ENCODE measurements around the gene APPBP2. TPM values are rescaled to one million over a fixed set of nuclear protein-coding genes. Genes with fewer than 3 reads are reported as not detected.
A peak's percentile ranks its signal among the peaks of the same experiment; 100 is the strongest.

Gene APPBP2
- polyA plus RNA-seq, 2 of the 4 experiments (the other 2 are of a cell fraction), result 31.6 to 32.1 TPM

DNA sequence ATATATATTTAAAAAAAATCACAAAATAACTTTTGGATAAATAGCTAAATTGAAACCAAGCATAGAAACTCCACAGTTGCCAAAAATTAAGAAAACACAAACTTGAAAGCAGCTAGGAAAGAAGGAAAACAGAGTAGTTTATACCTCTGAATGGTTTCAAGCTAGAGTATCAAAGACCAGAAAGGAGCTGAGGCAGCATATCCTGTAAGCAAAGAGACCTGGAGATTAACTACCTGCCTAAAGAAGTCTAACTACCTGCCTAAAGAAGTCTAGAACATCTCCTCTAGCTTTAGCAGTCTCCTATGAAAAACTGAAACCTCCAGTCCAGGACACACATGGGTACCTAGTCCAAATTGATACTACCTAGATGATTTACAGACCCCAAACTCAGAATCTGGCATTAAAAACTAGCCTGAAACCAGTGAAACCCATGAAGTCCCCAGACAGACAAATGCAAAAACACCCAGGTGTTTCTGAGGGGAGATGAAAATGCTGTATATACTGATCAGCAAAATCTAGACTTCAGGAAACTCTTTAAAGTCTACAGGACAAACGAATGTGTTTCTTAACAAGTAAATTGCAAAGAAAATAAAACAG lies 17.6 kb downstream of the APPBP2 start:
- no peaks in the 10 kb centered on the region for H3K9me3 ChIP-seq
- H3K27ac ChIP-seq, result no peak overlapping the region
- ChIA-PET CTCF (interaction anchor here (0.5 to 1.4 kb wide), 5 partner anchors 9 to 1318 kb away, joined by 3 to 4 read pairs (median 3); no protein-coding TSS in a partner anchor), POLR2A (interaction anchor here (0.7 kb wide), 1 partner anchor 16 kb away, joined by 3 read pairs; no protein-coding TSS in a partner anchor)
- DNase-seq (ENCODE audit: low read depth in 1 of 2, low spot score in 1 of 2), result no peak
- ATAC-seq, result no peak
- peaks cover 26% of the 10 kb centered on the region for H3K4me1 ChIP-seq
- 69% methylated on average over 1 of the region's 1 CpG for WGBS (ENCODE audit: missing lambda C conversion rate)
- FAIRE-seq, result no peak
- H3K4me2 ChIP-seq, result no peak overlapping the region
- H3K4me3 ChIP-seq, result no peak overlapping the region
- TF ChIP-seq MAFK (IDR thresholded peaks at IDR 0.05; ENCODE audit: partially characterized antibody) (peak; percentile 75), NR3C1 (IDR thresholded peaks at IDR 0.05) (no peak), HOXB13 (CRISPR knock-in tag; IDR thresholded peaks at IDR 0.05; ENCODE audit: low read depth) (no peak)

GRCh38 chr17:60506312-60506711 lies 19.7 kb downstream of the APPBP2 start:
- FAIRE-seq, result no peak
- POLR2A ChIA-PET, result interaction anchor here (1.6 kb wide), 1 partner anchor 20 kb away, joined by 5 read pairs; the partner anchor contains the start of gene APPBP2
- CTCF ChIA-PET, result interaction anchor here (1.0 to 1.4 kb wide), 3 partner anchors 12 to 132 kb away, joined by 3 to 5 read pairs (median 4); no protein-coding TSS in a partner anchor

GRCh38 chr17:60502145-60502544 lies 23.9 kb downstream of the APPBP2 start:
- WGBS (ENCODE audit: missing lambda C conversion rate), result 93% methylated on average over 4 of the region's 4 CpGs

More at GRCh38 chr17:60506312-60506711, 19.7 kb downstream of the APPBP2 start:
- TF ChIP-seq MAFK (IDR thresholded peaks at IDR 0.05; ENCODE audit: partially characterized antibody) (peak; percentile 95), TFCP2L1 (CRISPR knock-in tag; IDR thresholded peaks at IDR 0.05) (no peak)
- WGBS (ENCODE audit: missing lambda C conversion rate), result 97% methylated on average over 1 of the region's 1 CpG
- Histone ChIP-seq H3K4me2 (peak overlapping the region; percentile 9; the same call in 2 of the 3 replicates), H3K4me1 (peaks cover 26% of the 10 kb centered on the region), H3K4me3 (no peak overlapping the region), H3K9me3 (no peaks in the 10 kb centered on the region), H3K27ac (peak overlapping the region; percentile 29 to 67; a peak in 4 of 6 replicates)
- ATAC-seq, result peak; percentile 73 to 83
- DNase-seq (ENCODE audit: low read depth in 1 of 2, low spot score in 1 of 2), result peak in 1 of 2 experiments; percentile 50

More at GRCh38 chr17:60502145-60502544, 23.9 kb downstream of the APPBP2 start:
- no peaks in the 10 kb centered on the region for H3K9me3 ChIP-seq
- ATAC-seq, result no peak
- H3K4me3 ChIP-seq, result no peak overlapping the region
- no peak for DNase-seq (ENCODE audit: low read depth in 1 of 2, low spot score in 1 of 2)
- no peak overlapping the region for H3K4me2 ChIP-seq
- H3K4me1 ChIP-seq, result peaks cover 13% of the 10 kb centered on the region
- ChIA-PET POLR2A (interaction anchor here (1.0 kb wide), 1 partner anchor 24 kb away, joined by 3 read pairs; the partner anchor contains the start of gene APPBP2), CTCF (interaction anchor here (1.7 kb wide), 1 partner anchor 16 kb away, joined by 3 read pairs; no protein-coding TSS in a partner anchor)
- H3K27ac ChIP-seq, result no peak overlapping the region
- TF ChIP-seq ZNF302 (CRISPR knock-in tag; IDR thresholded peaks at IDR 0.05) (no peak), MYC (IDR thresholded peaks at IDR 0.05; ENCODE audit: borderline replicate concordance, low read length) (no peak), BCL3 (IDR thresholded peaks at IDR 0.05) (no peak), POLR2AphosphoS2 (conservative IDR thresholded peaks at IDR 0.05; ENCODE audit: low read length) (no peak), NPAS2 (CRISPR knock-in tag; IDR thresholded peaks at IDR 0.05; ENCODE audit: borderline replicate concordance) (no peak), CEBPB (IDR thresholded peaks at IDR 0.05) (no peak), FOXS1 (CRISPR knock-in tag; IDR thresholded peaks at IDR 0.05) (no peak), RCOR1 (IDR thresholded peaks at IDR 0.05; ENCODE audit: low read depth, low read length) (no peak), HOXB13 (CRISPR knock-in tag; IDR thresholded peaks at IDR 0.05; ENCODE audit: low read depth) (no peak), TFCP2L1 (CRISPR knock-in tag; IDR thresholded peaks at IDR 0.05) (no peak), E2F6 (IDR thresholded peaks at IDR 0.05; ENCODE audit: borderline replicate concordance, low read depth) (no peak), EHF (CRISPR knock-in tag; IDR thresholded peaks at IDR 0.05) (no peak), RFX5 (IDR thresholded peaks at IDR 0.05) (no peak), ESRRA (IDR thresholded peaks at IDR 0.05; ENCODE audit: borderline replicate concordance, low read length) (no peak), FOSB (CRISPR knock-in tag; IDR thresholded peaks at IDR 0.05) (no peak)
- TF ChIP-seq, protein P1, sequence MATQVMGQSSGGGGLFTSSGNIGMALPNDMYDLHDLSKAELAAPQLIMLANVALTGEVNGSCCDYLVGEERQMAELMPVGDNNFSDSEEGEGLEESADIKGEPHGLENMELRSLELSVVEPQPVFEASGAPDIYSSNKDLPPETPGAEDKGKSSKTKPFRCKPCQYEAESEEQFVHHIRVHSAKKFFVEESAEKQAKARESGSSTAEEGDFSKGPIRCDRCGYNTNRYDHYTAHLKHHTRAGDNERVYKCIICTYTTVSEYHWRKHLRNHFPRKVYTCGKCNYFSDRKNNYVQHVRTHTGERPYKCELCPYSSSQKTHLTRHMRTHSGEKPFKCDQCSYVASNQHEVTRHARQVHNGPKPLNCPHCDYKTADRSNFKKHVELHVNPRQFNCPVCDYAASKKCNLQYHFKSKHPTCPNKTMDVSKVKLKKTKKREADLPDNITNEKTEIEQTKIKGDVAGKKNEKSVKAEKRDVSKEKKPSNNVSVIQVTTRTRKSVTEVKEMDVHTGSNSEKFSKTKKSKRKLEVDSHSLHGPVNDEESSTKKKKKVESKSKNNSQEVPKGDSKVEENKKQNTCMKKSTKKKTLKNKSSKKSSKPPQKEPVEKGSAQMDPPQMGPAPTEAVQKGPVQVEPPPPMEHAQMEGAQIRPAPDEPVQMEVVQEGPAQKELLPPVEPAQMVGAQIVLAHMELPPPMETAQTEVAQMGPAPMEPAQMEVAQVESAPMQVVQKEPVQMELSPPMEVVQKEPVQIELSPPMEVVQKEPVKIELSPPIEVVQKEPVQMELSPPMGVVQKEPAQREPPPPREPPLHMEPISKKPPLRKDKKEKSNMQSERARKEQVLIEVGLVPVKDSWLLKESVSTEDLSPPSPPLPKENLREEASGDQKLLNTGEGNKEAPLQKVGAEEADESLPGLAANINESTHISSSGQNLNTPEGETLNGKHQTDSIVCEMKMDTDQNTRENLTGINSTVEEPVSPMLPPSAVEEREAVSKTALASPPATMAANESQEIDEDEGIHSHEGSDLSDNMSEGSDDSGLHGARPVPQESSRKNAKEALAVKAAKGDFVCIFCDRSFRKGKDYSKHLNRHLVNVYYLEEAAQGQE (IDR thresholded peaks at IDR 0.05), result no peak
- FAIRE-seq, result no peak

Data from A549 (cell line).